K562 (cell line): ENCODE results near the gene DNMT1. TPM values are rescaled to one million over a fixed set of nuclear protein-coding genes. Genes with fewer than 3 reads are reported as not detected.
A peak's percentile ranks its signal among the peaks of the same experiment; 100 is the strongest.

Experiments
- ATAC-seq: fragments of 200-7000 bp; cut with Tn5 transposase; 3 replicates; pipeline ENCODE4 v1.9.1; 2020; ENCODE audit warnings: moderate library complexity
- BruUV-seq: library from RNA; stranded (reverse); fragments of 400-500 nt; replicated peaks from 2 replicates; lab custom pipeline; 2021; lab: Mats Ljungman, UMichigan
- CTCF ChIA-PET: fragments of 300-600 bp; formaldehyde crosslinking; extraction: SDS; loops from one replicate; lab custom pipeline; 2021; ENCODE audit warnings: low intra/inter-chr PET ratio; lab: Yijun Ruan, JAX
- POLR2A ChIA-PET: fragments of 300-600, 350-650 bp; sonication (Branson Sonifier 250); formaldehyde crosslinking; extraction: SDS; loops from one replicate; lab custom pipeline; 2021; ENCODE audit warnings: antibody characterized with exemption, inconsistent platforms; lab: Yijun Ruan, JAX
- DNase-seq, 4 experiments: peaks; one replicate each; pipeline versions ENCODE4 v3.0.0 to v3.0.0-alpha.2; 2011 to 2018; ENCODE audit warnings: low spot score in 3 of 4, mixed read lengths in 3 of 4; ENCODE audit errors: extremely low read depth in 1 of 4
- FAIRE-seq: peaks from 2 replicates; lab custom pipeline; 2011; peaks lifted over from hg19 to GRCh38; lab: Jason Lieb, UNC
- H2AFZ ChIP-seq: 2 replicates; pipeline ENCODE4 v1.6.0; 2011; ENCODE audit warnings: low read depth, low read length, control low read depth, inconsistent platforms
- H3K27ac ChIP-seq: fragments of 200-600 bp; 3 replicates; pipeline ENCODE4 v1.8.0; 2011; ENCODE audit warnings: low read depth, mild to moderate bottlenecking, control low read depth, inconsistent platforms, low read length, moderate library complexity, mixed read lengths; ENCODE audit errors: extremely low read depth
- H3K27me3 ChIP-seq, 2 experiments: fragments of 300-600 bp in 1 of 2; 2 replicates in 1 of 2; 3 replicates in 1 of 2; pipeline versions ENCODE4 v1.6.0 to v1.8.0; 2011; ENCODE audit warnings: inconsistent platforms in 2 of 2, low read length in 2 of 2, mild to moderate bottlenecking in 1 of 2, mixed read lengths in 1 of 2, moderate library complexity in 1 of 2; ENCODE audit not compliant: control insufficient read depth in 2 of 2, insufficient read depth in 2 of 2
- H3K36me3 ChIP-seq: fragments of 300-600 bp; 3 replicates; pipeline ENCODE4 v1.8.0; 2011; ENCODE audit warnings: mild to moderate bottlenecking, low read length, inconsistent platforms; ENCODE audit not compliant: control insufficient read depth, insufficient read depth
- H3K4me1 ChIP-seq, 2 experiments: fragments of 200-600 bp in 1 of 2; replicated peaks in 1 of 2; 2 replicates in 1 of 2; 3 replicates in 1 of 2; pipeline versions ENCODE4 v1.5.1 to v1.8.0; 2011; ENCODE audit warnings: inconsistent platforms in 2 of 2, low read length in 2 of 2, mild to moderate bottlenecking in 1 of 2, mixed read lengths in 1 of 2, moderate library complexity in 1 of 2; ENCODE audit not compliant: control insufficient read depth in 2 of 2, insufficient read depth in 2 of 2
- H3K4me2 ChIP-seq: 2 replicates; pipeline ENCODE4 v1.6.1; 2011; ENCODE audit warnings: low read length, control low read depth, inconsistent platforms, mixed read lengths; ENCODE audit not compliant: insufficient read depth
- H3K4me3 ChIP-seq: fragments of 200-600 bp; sonication (generic), shearing (Covaris generic); 2 replicates; pipeline ENCODE4 v1.5.1; 2016; ENCODE audit warnings: control low read depth, inconsistent platforms
- H3K79me2 ChIP-seq: fragments of 200-600 bp; 3 replicates; pipeline ENCODE4 v1.8.0; 2011; ENCODE audit warnings: low read length, inconsistent platforms; ENCODE audit not compliant: control insufficient read depth, insufficient read depth
- H3K9ac ChIP-seq, 2 experiments: 2 replicates each; pipeline versions ENCODE4 v1.6.0 to v1.6.1; 2011; ENCODE audit warnings: low read depth in 2 of 2, low read length in 2 of 2, control low read depth in 1 of 2, inconsistent platforms in 1 of 2, mild to moderate bottlenecking in 1 of 2, mixed read lengths in 1 of 2; ENCODE audit not compliant: insufficient read depth in 1 of 2
- H3K9me1 ChIP-seq: one replicate; pipeline ENCODE4 v1.6.0; 2011; ENCODE audit warnings: inconsistent platforms, mild to moderate bottlenecking, low read length, moderate library complexity; ENCODE audit not compliant: control insufficient read depth, insufficient read depth
- H3K9me3 ChIP-seq: replicated peaks from 2 replicates; pipeline ENCODE4 v1.5.1; 2011; ENCODE audit warnings: low read depth, low read length, inconsistent platforms; ENCODE audit not compliant: control insufficient read depth, insufficient read depth
- H4K20me1 ChIP-seq: replicated peaks from 2 replicates; pipeline ENCODE4 v1.6.1; 2011; ENCODE audit warnings: low read length, inconsistent platforms, mixed read lengths; ENCODE audit not compliant: control insufficient read depth, insufficient read depth
- FOSL1 ChIP-seq: fragments of 200-800 bp; sonication (Bioruptor generic); conservative IDR thresholded peaks from 2 replicates; pipeline ENCODE4 v1.6.1; 2016; ENCODE audit warnings: missing genetic modification characterization, missing compliant biosample characterization
- HNRNPL ChIP-seq: fragments of 200-400 bp; formaldehyde crosslinking; IDR thresholded peaks from 2 replicates; pipeline ENCODE4 v1.6.1; 2017; ENCODE audit warnings: low read depth, mild to moderate bottlenecking, low read length
- HSF4 ChIP-seq: fragments of 250-450 bp; sonication (Bioruptor Pico); IDR thresholded peaks from 2 replicates; pipeline ENCODE4 v2.1.2; 2022; ENCODE audit warnings: mild to moderate bottlenecking, moderate library complexity, borderline replicate concordance
- KDM1A ChIP-seq, 2 experiments: fragments of 450-650 bp; IDR thresholded peaks; 2 replicates each; pipeline ENCODE4 v1.6.1; 2016; ENCODE audit warnings: mild to moderate bottlenecking in 2 of 2
- POLR2B ChIP-seq: fragments of 450-650 bp; IDR thresholded peaks from 2 replicates; pipeline ENCODE4 v1.6.1; 2018; ENCODE audit warnings: low read depth; ENCODE audit not compliant: partially characterized antibody
- ZFP1 ChIP-seq: fragments of 450-650 bp; formaldehyde crosslinking; IDR thresholded peaks from 2 replicates; pipeline ENCODE4 v1.4.0; 2020; ENCODE audit warnings: mild to moderate bottlenecking, mixed read lengths
- WGBS: fragments of 100-300 bp; shearing (Covaris generic); methylation state at CpG from one replicate; pipeline ENCODE4 v1.1.6; 2016; ENCODE audit warnings: low coverage, mixed read lengths; ENCODE audit not compliant: insufficient coverage; ENCODE audit errors: missing lambda C conversion rate; 5-methylcytosine and 5-hydroxymethylcytosine counted together
- in situ Hi-C: fragments of 300-500 bp; cut with MboI; formaldehyde crosslinking; loops from 4 replicates; pipeline ENCODE4 v1.15.0; 2018; ENCODE audit warnings: inconsistent platforms, mixed read lengths
- intact Hi-C: fragments of 100-400 bp; cut with micrococcal nuclease; formaldehyde crosslinking; loops from 2 replicates; pipeline ENCODE4 v1.14.2; 2022
- polyA plus RNA-seq, 8 experiments: library from polyadenylated mRNA; depleted of rRNA in 4 of 8; stranded (reverse) in 5 of 8; unstranded in 3 of 8; fragments of >200 nt; fragmentation: Nextera tagmentation in 2 of 8; fragmentation: Illumina TruSeq in 1 of 8; extraction: Ambion mirVana in 2 of 8; extraction: Trizol in 1 of 8; gene quantifications; 2 replicates each; pipeline versions ENCODE4 v1.2.1 to v1.2.3, GENCODE V29; 2011 to 2014; ENCODE audit warnings: inconsistent platforms in 1 of 8, missing spikeins in 1 of 8
- total RNA-seq, 7 experiments: library from RNA; depleted of rRNA in 6 of 7; stranded (reverse); fragments of >200 nt in 6 of 7; fragmentation: Illumina TruSeq in 2 of 7; extraction: Trizol in 2 of 7; gene quantifications; 2 replicates each; pipeline versions ENCODE4 v1.2.1 to v1.2.3, GENCODE V29; 2011 to 2021; ENCODE audit warnings: low replicate concordance in 1 of 7
- TF ChIP-seq, protein P1 (sequence below): fragments of 450-650 bp; IDR thresholded peaks from 2 replicates; pipeline ENCODE4 v1.6.1; 2017; ENCODE audit warnings: mild to moderate bottlenecking, moderate library complexity
- TF ChIP-seq, protein P2 (sequence below), 2 experiments: fragments of 450-650 bp in 1 of 2; sonication (generic) in 1 of 2; formaldehyde crosslinking in 1 of 2; IDR thresholded peaks in 1 of 2; conservative IDR thresholded peaks in 1 of 2; 2 replicates each; pipeline versions ENCODE4 v1.6.1 to v1.8.1; 2016 to 2023; ENCODE audit warnings: mild to moderate bottlenecking in 2 of 2, moderate library complexity in 2 of 2, inconsistent platforms in 1 of 2, missing genetic modification reagents in 1 of 2

The DNMT1 gene
- total and polyA plus RNA-seq, 9 of the 15 experiments (the other 6 are each of a cell fraction or from before 2014, with no cell fraction given), result 80.1 to 271 (median 121) TPM

DNA sequence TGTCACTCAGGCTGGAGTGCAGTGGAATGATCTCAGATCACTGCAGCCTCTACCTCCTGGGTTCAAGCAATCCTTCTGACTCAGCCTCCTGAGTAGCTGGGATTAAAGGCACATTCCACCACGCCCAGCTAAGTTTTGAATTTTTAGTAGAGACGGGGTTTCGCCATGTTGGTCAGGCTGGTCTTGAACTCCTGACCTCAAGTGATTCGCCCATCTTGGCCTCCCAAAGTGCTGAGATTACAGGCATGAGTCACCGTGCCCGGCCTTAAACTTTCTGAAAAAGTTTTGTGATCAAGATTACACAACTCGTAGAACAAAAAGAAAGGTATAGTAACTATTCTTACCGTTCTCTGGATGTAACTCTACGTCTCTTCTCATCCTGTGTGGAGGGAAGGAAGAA is 21.2 kb downstream of the DNMT1 start:
- no peaks in the 10 kb centered on the region for H3K9me1 ChIP-seq
- H2AFZ ChIP-seq, result no peak overlapping the region
- WGBS, result 53% methylated on average over 9 of the region's 9 CpGs
- H3K79me2 ChIP-seq, result no peaks in the 10 kb centered on the region
- intact Hi-C loops, result no loop called here
- no peaks in the 10 kb centered on the region for H3K4me1 ChIP-seq
- no peaks in the 10 kb centered on the region for H3K9me3 ChIP-seq
- H3K4me3 ChIP-seq, result no peak overlapping the region
- CTCF ChIA-PET, result no interaction called here
- FAIRE-seq, result no peak
- H3K27ac ChIP-seq, result no peak overlapping the region
- H4K20me1 ChIP-seq, result peaks cover 5% of the 10 kb centered on the region; the same call in 1 of the 2 replicates
- ATAC-seq, result no peak
- BruUV-seq, result no TSS peak
- POLR2A ChIA-PET, result interaction anchor here (0.8 to 1.5 kb wide), 3 partner anchors 9 to 61 kb away, joined by 3 to 4 read pairs (median 4); no protein-coding TSS in a partner anchor
- H3K9ac ChIP-seq, result no peak overlapping the region
- in situ Hi-C loops, result no loop called here
- no peaks in the 10 kb centered on the region for H3K27me3 ChIP-seq
- no peak overlapping the region for H3K4me2 ChIP-seq
- H3K36me3 ChIP-seq, result peaks cover 87% of the 10 kb centered on the region
- TF ChIP-seq ZFP1 (CRISPR knock-in tag) (no peak), HSF4 (CRISPR knock-in tag) (no peak), POLR2B (no peak), FOSL1 (tag) (peak; percentile 71), KDM1A (IDR thresholded peaks at IDR 0.05) (peak; percentile 50 to 66; a peak in 2 of 4 replicates), HNRNPL (no peak)
- TF ChIP-seq, protein P1, sequence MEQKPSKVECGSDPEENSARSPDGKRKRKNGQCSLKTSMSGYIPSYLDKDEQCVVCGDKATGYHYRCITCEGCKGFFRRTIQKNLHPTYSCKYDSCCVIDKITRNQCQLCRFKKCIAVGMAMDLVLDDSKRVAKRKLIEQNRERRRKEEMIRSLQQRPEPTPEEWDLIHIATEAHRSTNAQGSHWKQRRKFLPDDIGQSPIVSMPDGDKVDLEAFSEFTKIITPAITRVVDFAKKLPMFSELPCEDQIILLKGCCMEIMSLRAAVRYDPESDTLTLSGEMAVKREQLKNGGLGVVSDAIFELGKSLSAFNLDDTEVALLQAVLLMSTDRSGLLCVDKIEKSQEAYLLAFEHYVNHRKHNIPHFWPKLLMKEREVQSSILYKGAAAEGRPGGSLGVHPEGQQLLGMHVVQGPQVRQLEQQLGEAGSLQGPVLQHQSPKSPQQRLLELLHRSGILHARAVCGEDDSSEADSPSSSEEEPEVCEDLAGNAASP, result no peak
- TF ChIP-seq, protein P2, sequence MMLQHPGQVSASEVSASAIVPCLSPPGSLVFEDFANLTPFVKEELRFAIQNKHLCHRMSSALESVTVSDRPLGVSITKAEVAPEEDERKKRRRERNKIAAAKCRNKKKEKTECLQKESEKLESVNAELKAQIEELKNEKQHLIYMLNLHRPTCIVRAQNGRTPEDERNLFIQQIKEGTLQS (IDR thresholded peaks at IDR 0.05), result peak; percentile 47; the same call in 1 of the 2 replicates
- TF ChIP-seq, protein P2 (CRISPR knock-in tag; conservative IDR thresholded peaks at IDR 0.05), result no peak
- no peak for DNase-seq
